A673 (cell line): ENCODE data around the gene PIMREG.

Source experiments
- CTCF ChIP-seq: fragments of 300-800, 200-600 bp; sonication (generic); conservative IDR thresholded peaks from 2 replicates; pipeline ENCODE4 v1.5.1; 2017; ENCODE audit warnings: low read depth, mild to moderate bottlenecking, antibody characterized with exemption, low read length, moderate library complexity, mixed read lengths
- EZH2 ChIP-seq: fragments of 200-600 bp; sonication (generic); IDR thresholded peaks from 2 replicates; pipeline ENCODE4 v1.6.1; 2017; ENCODE audit warnings: borderline replicate concordance, low read depth, mild to moderate bottlenecking, mixed read lengths, antibody characterized with exemption, low read length; ENCODE audit not compliant: poor library complexity, severe bottlenecking

GRCh38 chr17:6474906-6475305 lies 30.7 kb downstream of the PIMREG start:
- TF ChIP-seq CTCF (no peak), EZH2 (no peak)
